Hepatocyte (in vitro differentiated cells): ENCODE measurements around the gene UBTF. TPM values are rescaled to one million over a fixed set of nuclear protein-coding genes. Genes with fewer than 3 reads are reported as not detected.

ENCODE experiments used
- DNase-seq: peaks from one replicate; pipeline ENCODE4 v3.0.0-alpha.2; 2016; ENCODE audit warnings: low spot score
- H2AFZ ChIP-seq: fragments of 200-600 bp; sonication (generic); 2 replicates; pipeline ENCODE4 v1.6.0; 2016; ENCODE audit warnings: antibody characterized with exemption, mild to moderate bottlenecking
- H3K27ac ChIP-seq: fragments of 200-600 bp; sonication (generic); 2 replicates; pipeline ENCODE4 v1.5.1; 2016; ENCODE audit warnings: mild to moderate bottlenecking
- H3K27me3 ChIP-seq: fragments of 200-600 bp; sonication (generic); 2 replicates; pipeline ENCODE4 v1.6.1; 2016
- H3K36me3 ChIP-seq: fragments of 200-600 bp; sonication (generic); replicated peaks from 2 replicates; pipeline ENCODE4 v1.5.1; 2016; ENCODE audit warnings: low read depth; ENCODE audit not compliant: insufficient read depth
- H3K4me1 ChIP-seq: fragments of 200-600 bp; sonication (generic); 2 replicates; pipeline ENCODE4 v1.5.1; 2016; ENCODE audit warnings: mild to moderate bottlenecking, moderate library complexity; ENCODE audit not compliant: insufficient read depth
- H3K4me2 ChIP-seq: fragments of 200-600 bp; sonication (generic); 2 replicates; pipeline ENCODE4 v1.6.0; 2016
- H3K4me3 ChIP-seq: fragments of 200-600 bp; sonication (generic); 2 replicates; pipeline ENCODE4 v1.5.1; 2016; ENCODE audit warnings: mild to moderate bottlenecking
- H3K79me2 ChIP-seq: fragments of 200-600 bp; sonication (generic); 2 replicates; pipeline ENCODE4 v1.6.0; 2017; ENCODE audit warnings: mild to moderate bottlenecking
- H3K9me2 ChIP-seq: fragments of 200-600 bp; sonication (generic); replicated peaks from 2 replicates; pipeline ENCODE4 v1.6.0; 2017; ENCODE audit warnings: mild to moderate bottlenecking; ENCODE audit not compliant: insufficient read depth
- H3K9me3 ChIP-seq: fragments of 200-600 bp; sonication (generic); 2 replicates; pipeline ENCODE4 v1.5.1; 2016; ENCODE audit warnings: low read depth, mild to moderate bottlenecking
- H4K20me1 ChIP-seq: fragments of 200-600 bp; sonication (generic); 2 replicates; pipeline ENCODE4 v1.6.0; 2016; ENCODE audit warnings: mild to moderate bottlenecking; ENCODE audit not compliant: insufficient read depth, poor library complexity, severe bottlenecking
- CTCF ChIP-seq: fragments of 200-600 bp; sonication (generic); IDR thresholded peaks from 2 replicates; pipeline ENCODE4 v1.5.1; 2016; ENCODE audit warnings: antibody characterized with exemption, mild to moderate bottlenecking; ENCODE audit not compliant: poor library complexity
- EZH2 ChIP-seq: fragments of 200-600 bp; sonication (generic); IDR thresholded peaks from 2 replicates; pipeline ENCODE4 v1.6.1; 2016; ENCODE audit warnings: antibody characterized with exemption, mild to moderate bottlenecking, borderline replicate concordance
- EZH2phosphoT487 ChIP-seq: fragments of 200-600 bp; sonication (generic); IDR thresholded peaks from one replicate; pipeline ENCODE4 v1.6.1; 2018; ENCODE audit warnings: antibody characterized with exemption, mild to moderate bottlenecking, low read depth, moderate library complexity; ENCODE audit not compliant: unreplicated experiment, severe bottlenecking
- WGBS: methylation state at CpG from one replicate; pipeline ENCODE4 v1.1.6; 2016; ENCODE audit warnings: low lambda C conversion rate; ENCODE audit errors: missing lambda C conversion rate; 5-methylcytosine and 5-hydroxymethylcytosine counted together
- polyA plus RNA-seq: library from polyadenylated mRNA; unstranded; fragments of >200 nt; fragmentation: Nextera tagmentation; extraction: Ambion mirVana; gene quantifications from 2 replicates; pipeline ENCODE4 v1.2.1, GENCODE V29; 2016
- total RNA-seq: library from RNA; depleted of rRNA; stranded (reverse); fragments of >200 nt; gene quantifications from 2 replicates; pipeline ENCODE4 v1.2.3, GENCODE V29; 2014

The UBTF gene
- total and polyA plus RNA-seq, 2 experiments from 2014 or later, result 35.0 to 41.1 TPM

DNA sequence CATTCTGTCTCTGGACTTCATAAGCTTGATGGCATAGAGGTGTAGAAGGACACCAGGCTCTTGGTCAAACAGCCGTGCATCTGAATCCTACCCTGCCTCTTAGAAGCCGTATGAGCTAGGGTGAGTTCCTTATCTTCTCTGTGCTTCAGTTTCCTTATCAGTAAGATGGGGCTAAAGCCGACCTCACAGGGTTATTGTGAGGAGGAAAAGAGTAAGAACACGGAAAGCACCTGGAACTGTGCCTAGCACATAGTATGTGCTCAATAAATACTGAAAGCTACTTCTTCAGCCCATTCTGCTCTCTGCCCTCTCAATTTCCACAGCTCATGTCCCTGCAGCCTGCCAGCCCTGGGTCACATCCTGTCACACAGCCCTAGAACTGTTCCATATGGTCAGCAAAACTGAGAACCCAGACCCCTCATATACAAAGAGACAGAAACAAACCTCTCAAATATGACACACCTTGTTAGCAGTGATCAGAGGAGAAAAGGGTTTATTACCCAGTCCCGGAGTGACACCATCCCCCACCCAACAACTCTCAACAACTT lies 17.0 kb upstream of the UBTF start:
- no peak overlapping the region for H3K27ac ChIP-seq
- H3K4me2 ChIP-seq, result no peak overlapping the region
- H3K9me2 ChIP-seq, result no peaks in the 10 kb centered on the region
- no peaks in the 10 kb centered on the region for H4K20me1 ChIP-seq
- H3K4me3 ChIP-seq, result no peak overlapping the region
- no peak for TF ChIP-seq EZH2
- TF ChIP-seq CTCF, result no peak
- TF ChIP-seq EZH2phosphoT487, result no peak
- 54% methylated on average over 5 of the region's 5 CpGs for WGBS
- no peaks in the 10 kb centered on the region for H3K4me1 ChIP-seq
- H2AFZ ChIP-seq, result no peak overlapping the region
- H3K27me3 ChIP-seq, result no peaks in the 10 kb centered on the region
- DNase-seq, result no peak
- H3K79me2 ChIP-seq, result no peaks in the 10 kb centered on the region
- H3K9me3 ChIP-seq, result no peaks in the 10 kb centered on the region
- no peaks in the 10 kb centered on the region for H3K36me3 ChIP-seq

DNA sequence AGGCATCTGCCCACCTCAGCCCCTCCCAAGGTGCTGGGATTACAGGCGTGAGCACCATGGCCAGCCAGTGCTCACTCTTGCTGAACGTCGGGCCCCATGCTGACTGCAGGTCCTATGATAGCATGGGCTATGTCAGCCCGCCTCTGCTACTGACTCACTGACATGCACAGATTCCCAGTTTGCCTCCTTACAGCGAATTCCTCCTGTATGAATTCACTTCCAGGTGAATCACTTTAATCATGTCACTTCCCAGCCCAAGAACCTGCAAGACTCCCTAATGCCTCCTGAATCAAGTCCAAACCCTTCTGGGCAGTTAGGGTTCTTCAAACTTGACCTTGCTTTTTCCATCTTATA lies 16.1 kb upstream of the UBTF start:
- no peak overlapping the region for H2AFZ ChIP-seq
- no peak overlapping the region for H3K4me2 ChIP-seq
- H3K4me1 ChIP-seq, result no peaks in the 10 kb centered on the region
- no peaks in the 10 kb centered on the region for H3K9me3 ChIP-seq
- no peaks in the 10 kb centered on the region for H3K36me3 ChIP-seq
- no peaks in the 10 kb centered on the region for H4K20me1 ChIP-seq
- no peaks in the 10 kb centered on the region for H3K27me3 ChIP-seq
- no peak for DNase-seq
- H3K4me3 ChIP-seq, result no peak overlapping the region
- no peak for TF ChIP-seq CTCF
- TF ChIP-seq EZH2phosphoT487, result no peak
- TF ChIP-seq EZH2, result no peak
- H3K79me2 ChIP-seq, result no peaks in the 10 kb centered on the region
- H3K9me2 ChIP-seq, result no peaks in the 10 kb centered on the region
- WGBS, result 62% methylated on average over 5 of the region's 5 CpGs
- no peak overlapping the region for H3K27ac ChIP-seq

DNA sequence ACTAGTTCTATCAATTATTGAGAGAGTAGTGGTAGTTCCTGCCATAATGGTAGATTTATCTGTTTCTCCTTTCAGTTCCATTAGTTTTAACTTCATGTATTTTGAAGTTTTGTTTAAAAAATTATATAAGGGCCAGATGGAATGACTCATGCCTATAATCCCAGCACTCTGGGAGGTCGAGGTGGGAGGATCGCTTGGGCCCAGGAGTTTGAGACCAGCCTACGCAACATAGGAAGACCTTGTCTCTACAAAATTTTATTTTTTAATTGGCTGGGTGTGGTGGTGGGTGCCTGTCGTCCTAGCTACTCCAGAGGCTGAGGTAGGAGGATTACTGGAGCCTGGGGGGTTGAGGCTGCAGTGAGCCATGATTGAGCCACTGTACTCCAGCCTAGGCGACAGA lies 14.1 kb upstream of the UBTF start:
- no peaks in the 10 kb centered on the region for H3K9me2 ChIP-seq
- no peak overlapping the region for H3K4me2 ChIP-seq
- no peak for DNase-seq
- H3K4me3 ChIP-seq, result no peak overlapping the region
- TF ChIP-seq CTCF, result no peak
- H3K27ac ChIP-seq, result no peak overlapping the region
- H3K4me1 ChIP-seq, result no peaks in the 10 kb centered on the region
- H4K20me1 ChIP-seq, result no peaks in the 10 kb centered on the region
- no peaks in the 10 kb centered on the region for H3K79me2 ChIP-seq
- H3K9me3 ChIP-seq, result no peaks in the 10 kb centered on the region
- H3K27me3 ChIP-seq, result no peaks in the 10 kb centered on the region
- WGBS, result 84% methylated on average over 5 of the region's 5 CpGs
- no peaks in the 10 kb centered on the region for H3K36me3 ChIP-seq
- no peak overlapping the region for H2AFZ ChIP-seq

DNA sequence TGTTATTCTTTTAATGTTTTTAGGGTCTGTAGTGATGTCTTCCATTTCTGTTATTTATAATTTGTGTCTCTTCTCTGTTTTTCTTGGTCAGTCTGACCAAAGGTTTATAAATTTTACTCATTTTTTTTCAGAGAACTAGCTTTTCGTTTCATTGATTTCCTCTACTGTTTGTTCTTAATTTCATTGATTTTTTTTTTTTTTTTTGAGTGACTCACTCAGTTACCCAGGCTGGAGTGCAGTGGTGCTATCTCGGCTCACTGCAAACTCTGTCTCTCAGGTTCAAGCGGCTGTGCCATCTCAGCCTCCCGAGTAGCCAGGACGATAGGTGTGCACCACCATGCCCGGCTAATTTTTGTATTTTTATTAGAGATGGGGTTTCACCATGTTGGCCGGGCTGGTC lies 12.6 kb upstream of the UBTF start:
- no peaks in the 10 kb centered on the region for H3K36me3 ChIP-seq
- no peak for TF ChIP-seq CTCF
- TF ChIP-seq EZH2phosphoT487, result no peak
- no peak for TF ChIP-seq EZH2
- H3K79me2 ChIP-seq, result no peaks in the 10 kb centered on the region
- WGBS, result 89% methylated on average over 7 of the region's 7 CpGs
- no peaks in the 10 kb centered on the region for H3K9me2 ChIP-seq
- H3K9me3 ChIP-seq, result no peaks in the 10 kb centered on the region
- H3K4me2 ChIP-seq, result no peak overlapping the region
- H3K4me3 ChIP-seq, result no peak overlapping the region
- DNase-seq, result no peak
- H3K4me1 ChIP-seq, result no peaks in the 10 kb centered on the region
- H3K27me3 ChIP-seq, result no peaks in the 10 kb centered on the region
- no peak overlapping the region for H2AFZ ChIP-seq
- no peak overlapping the region for H3K27ac ChIP-seq
- no peaks in the 10 kb centered on the region for H4K20me1 ChIP-seq
